ENCODE results near the gene SBK1.

DNA sequence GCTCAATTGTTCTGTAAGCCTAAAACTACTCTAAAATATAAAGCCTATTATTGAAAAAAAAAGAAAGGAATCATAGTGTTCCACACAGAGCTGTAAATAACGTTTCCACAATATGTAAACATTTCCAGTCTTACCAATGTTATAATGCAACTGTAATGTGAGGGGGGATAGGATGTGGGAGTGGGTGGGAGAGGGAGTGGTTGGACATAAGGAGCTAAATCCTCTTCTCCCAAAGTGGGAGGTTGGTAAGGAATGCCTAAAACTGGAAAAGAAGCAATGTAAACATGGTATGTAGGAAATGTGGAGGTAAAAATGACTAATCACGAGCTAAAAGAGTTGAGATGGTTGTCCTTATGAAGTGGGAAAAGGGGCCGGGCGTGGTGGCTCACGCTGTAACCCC, 17.6 kb upstream of the SBK1 start:
- TF ChIP-seq, protein P1, sequence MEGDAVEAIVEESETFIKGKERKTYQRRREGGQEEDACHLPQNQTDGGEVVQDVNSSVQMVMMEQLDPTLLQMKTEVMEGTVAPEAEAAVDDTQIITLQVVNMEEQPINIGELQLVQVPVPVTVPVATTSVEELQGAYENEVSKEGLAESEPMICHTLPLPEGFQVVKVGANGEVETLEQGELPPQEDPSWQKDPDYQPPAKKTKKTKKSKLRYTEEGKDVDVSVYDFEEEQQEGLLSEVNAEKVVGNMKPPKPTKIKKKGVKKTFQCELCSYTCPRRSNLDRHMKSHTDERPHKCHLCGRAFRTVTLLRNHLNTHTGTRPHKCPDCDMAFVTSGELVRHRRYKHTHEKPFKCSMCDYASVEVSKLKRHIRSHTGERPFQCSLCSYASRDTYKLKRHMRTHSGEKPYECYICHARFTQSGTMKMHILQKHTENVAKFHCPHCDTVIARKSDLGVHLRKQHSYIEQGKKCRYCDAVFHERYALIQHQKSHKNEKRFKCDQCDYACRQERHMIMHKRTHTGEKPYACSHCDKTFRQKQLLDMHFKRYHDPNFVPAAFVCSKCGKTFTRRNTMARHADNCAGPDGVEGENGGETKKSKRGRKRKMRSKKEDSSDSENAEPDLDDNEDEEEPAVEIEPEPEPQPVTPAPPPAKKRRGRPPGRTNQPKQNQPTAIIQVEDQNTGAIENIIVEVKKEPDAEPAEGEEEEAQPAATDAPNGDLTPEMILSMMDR (IDR thresholded peaks at IDR 0.05): no peak
- TF ChIP-seq EP300 (IDR thresholded peaks at IDR 0.05; ENCODE audit: low read depth) (no peak), POLR2A (IDR thresholded peaks at IDR 0.05) (no peak)

All from transverse colon (tissue), 3 donors.